Glomerular visceral epithelial cell (primary cell): ENCODE measurements around the gene TIMM50.

Experiments used
- DNase-seq: peaks from one replicate; pipeline ENCODE4 v3.0.0-alpha.2; 2016; ENCODE audit errors: extremely low spot score

The TIMM50 gene

GRCh38 chr19:39532233-39533002 lies 51.8 kb downstream of the TIMM50 start, which contains the start of gene EID2B:
Gene EID2B, minus strand, starts transcription at chr19:39532852. Its CDS starts 50 bp downstream, at chr19:39532802.
- peak; percentile 98 for DNase-seq

DNA sequence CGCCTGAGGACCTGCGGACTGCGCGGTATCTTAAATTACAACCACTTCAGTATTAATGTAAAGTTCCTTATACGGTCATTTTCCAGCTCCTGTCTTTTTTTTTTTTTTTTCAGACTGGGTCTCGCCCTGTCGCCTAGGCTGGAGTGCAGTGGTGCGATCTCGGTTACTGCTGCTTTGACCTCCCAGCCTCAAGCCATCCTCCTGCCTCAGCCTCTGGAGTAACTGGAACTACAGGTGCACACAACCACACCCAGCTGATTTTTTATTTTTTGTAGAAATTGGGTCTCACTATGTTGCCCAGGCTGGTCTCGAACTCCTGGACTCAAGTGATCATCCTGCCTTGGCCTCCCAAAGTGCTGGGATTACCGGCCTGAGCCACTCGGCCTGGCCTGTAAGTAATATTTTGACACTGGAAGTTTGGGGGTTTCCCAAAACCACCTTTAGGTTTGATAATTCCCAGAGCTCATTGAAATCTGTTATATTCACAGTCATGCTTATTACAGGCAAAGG lies 52.4 kb downstream of the TIMM50 start:
- no peak for DNase-seq

DNA sequence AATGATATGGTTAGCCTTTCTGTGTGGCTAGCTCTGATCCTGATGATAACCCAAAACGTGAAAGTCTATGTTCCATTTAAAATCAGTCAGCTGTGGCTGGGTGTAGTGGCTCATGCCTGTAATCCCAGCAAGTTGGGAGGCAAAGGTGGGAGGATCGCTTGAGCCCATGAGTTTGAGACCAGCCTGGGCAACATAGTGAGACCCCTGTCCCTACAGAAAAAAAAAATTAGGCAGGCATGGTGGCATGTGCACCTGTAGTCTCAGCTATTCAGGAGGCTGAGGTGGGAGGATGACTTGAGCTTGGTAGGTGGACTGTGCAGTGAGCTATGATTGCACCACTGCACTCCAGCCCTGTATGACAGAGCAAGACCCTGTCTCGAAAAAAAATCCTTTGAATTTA lies 53.2 kb downstream of the TIMM50 start:
- DNase-seq = no peak

- peak; percentile 26 for DNase-seq
Measured at GRCh38 chr19:39539165-39539517, 58.5 kb downstream of the TIMM50 start.

DNA sequence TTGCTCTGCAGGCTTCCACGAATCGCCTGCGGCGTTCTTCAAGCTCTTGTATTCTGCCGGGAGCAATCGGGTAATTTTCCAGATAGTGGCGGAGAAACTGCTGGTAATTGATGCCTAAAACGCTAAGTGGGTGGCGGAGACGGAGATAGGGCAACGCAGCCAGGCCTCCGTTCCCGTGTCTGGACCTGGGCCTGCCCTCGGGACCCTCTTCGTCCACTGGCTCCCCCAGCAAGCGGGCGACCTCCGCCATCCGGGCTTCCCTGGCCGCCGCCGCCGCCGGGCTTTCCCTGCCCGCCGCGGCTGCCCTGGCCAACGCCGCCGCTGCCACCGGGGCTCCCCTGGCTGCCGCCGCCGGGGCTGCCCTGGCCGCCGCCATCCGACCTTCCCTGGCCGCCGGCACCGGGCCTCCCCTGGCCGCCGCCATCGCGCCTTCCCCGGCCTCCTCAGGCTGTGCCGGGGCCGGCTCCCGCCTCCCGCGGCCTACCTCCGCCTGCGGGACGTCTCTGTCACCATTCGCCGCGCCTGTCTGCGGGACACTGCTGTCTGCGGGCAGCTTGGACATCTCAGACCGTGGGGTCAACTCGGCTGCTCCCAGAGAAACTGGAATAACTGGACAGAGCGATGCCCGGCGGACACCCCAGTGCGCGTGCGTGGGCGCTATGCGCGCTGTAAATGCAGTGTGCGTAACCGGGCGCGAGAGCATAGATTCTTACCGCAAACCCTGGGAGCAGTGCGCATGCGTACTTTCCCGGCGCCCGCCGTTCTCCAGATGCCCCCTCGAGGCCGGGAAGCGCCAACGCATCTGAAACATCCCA lies 59.1 kb downstream of the TIMM50 start, which contains the start of gene EID2:
EID2 (minus strand) TSS at position 644 of the 815 bp plus-strand sequence; CDS start at position 562, 82 bp downstream.
- DNase-seq = peak; percentile 97

- no peak for DNase-seq
Measured at GRCh38 chr19:39540333-39540673, 59.7 kb downstream of the TIMM50 start.
